C4-2B (cell line): ENCODE data around the gene IDUA.

Experiments used
- H3K27ac ChIP-seq: fragments of 450-650 bp; 2 replicates; pipeline ENCODE4 v1.5.1; 2017
- ZFX ChIP-seq: fragments of 450-650 bp; IDR thresholded peaks from 2 replicates; pipeline ENCODE4 v1.6.1; 2017
- TF ChIP-seq, protein P1 (sequence below): fragments of 450-650 bp; conservative IDR thresholded peaks from 2 replicates; pipeline ENCODE4 v1.5.1; 2017; ENCODE audit warnings: mild to moderate bottlenecking

IDUA gene

DNA sequence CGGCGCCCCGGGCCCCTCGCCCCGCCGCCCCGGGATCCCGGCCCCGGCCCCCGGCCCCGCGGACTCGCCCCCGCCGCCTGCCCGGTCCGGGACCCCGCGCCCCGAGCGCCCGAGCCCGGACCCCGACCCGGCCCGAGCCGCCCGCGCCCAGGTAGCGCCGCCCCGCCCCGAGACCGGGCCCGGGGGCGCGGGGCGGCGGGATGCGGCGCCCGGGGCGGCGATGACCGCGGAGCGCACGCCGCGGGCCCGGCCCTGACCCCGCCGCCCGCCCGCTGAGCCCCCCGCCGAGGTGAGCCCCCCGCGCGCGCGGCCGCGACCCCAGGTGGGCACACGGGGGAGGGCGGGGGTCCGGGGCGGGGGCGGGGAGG is 24.8 kb downstream of the IDUA start:
- TF ChIP-seq, protein P1, sequence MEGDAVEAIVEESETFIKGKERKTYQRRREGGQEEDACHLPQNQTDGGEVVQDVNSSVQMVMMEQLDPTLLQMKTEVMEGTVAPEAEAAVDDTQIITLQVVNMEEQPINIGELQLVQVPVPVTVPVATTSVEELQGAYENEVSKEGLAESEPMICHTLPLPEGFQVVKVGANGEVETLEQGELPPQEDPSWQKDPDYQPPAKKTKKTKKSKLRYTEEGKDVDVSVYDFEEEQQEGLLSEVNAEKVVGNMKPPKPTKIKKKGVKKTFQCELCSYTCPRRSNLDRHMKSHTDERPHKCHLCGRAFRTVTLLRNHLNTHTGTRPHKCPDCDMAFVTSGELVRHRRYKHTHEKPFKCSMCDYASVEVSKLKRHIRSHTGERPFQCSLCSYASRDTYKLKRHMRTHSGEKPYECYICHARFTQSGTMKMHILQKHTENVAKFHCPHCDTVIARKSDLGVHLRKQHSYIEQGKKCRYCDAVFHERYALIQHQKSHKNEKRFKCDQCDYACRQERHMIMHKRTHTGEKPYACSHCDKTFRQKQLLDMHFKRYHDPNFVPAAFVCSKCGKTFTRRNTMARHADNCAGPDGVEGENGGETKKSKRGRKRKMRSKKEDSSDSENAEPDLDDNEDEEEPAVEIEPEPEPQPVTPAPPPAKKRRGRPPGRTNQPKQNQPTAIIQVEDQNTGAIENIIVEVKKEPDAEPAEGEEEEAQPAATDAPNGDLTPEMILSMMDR = no peak
- TF ChIP-seq ZFX = no peak
- peak overlapping the region; percentile 77 for H3K27ac ChIP-seq

GRCh38 chr4:1012034-1012739 is 25.3 kb downstream of the IDUA start:
- TF ChIP-seq, protein P1 = no peak
- no peak for TF ChIP-seq ZFX
- H3K27ac ChIP-seq = peak overlapping the region; percentile 77

GRCh38 chr4:1013225-1014073 is 26.6 kb downstream of the IDUA start:
- TF ChIP-seq, protein P1 = no peak
- TF ChIP-seq ZFX = no peak
- peak overlapping the region; percentile 77 for H3K27ac ChIP-seq

GRCh38 chr4:1014291-1015167 is 27.7 kb downstream of the IDUA start:
- H3K27ac ChIP-seq = no peak overlapping the region
- TF ChIP-seq, protein P1 = no peak
- TF ChIP-seq ZFX = no peak

- H3K27ac ChIP-seq = no peak overlapping the region
Measured at GRCh38 chr4:1015179-1015578, 28.3 kb downstream of the IDUA start.

GRCh38 chr4:1015746-1016145 is 28.9 kb downstream of the IDUA start:
- 0 out of 2 replicates have a peak overlapping the region, but pooled peaks have one; percentile 2 for H3K27ac ChIP-seq
- no peak for TF ChIP-seq ZFX
- TF ChIP-seq, protein P1 = no peak

More at GRCh38 chr4:1015179-1015578, 28.3 kb downstream of the IDUA start:
- TF ChIP-seq, protein P1 = no peak
- no peak for TF ChIP-seq ZFX
